Suppressor macrophage (primary cell): ENCODE data around the gene AKR1C2.
A peak's percentile ranks its signal among the peaks of the same experiment; 100 is the strongest.
"Not testable (repeated sequence)": the region's sequence is repeated elsewhere in the genome, so short reads cannot be mapped to it uniquely, and the experiment has no call there.

Experiments
- DNase-seq, 4 experiments: peaks; one replicate each; pipeline ENCODE4 v3.0.0-alpha.2; 2020 to 2022

AKR1C2 gene

DNA sequence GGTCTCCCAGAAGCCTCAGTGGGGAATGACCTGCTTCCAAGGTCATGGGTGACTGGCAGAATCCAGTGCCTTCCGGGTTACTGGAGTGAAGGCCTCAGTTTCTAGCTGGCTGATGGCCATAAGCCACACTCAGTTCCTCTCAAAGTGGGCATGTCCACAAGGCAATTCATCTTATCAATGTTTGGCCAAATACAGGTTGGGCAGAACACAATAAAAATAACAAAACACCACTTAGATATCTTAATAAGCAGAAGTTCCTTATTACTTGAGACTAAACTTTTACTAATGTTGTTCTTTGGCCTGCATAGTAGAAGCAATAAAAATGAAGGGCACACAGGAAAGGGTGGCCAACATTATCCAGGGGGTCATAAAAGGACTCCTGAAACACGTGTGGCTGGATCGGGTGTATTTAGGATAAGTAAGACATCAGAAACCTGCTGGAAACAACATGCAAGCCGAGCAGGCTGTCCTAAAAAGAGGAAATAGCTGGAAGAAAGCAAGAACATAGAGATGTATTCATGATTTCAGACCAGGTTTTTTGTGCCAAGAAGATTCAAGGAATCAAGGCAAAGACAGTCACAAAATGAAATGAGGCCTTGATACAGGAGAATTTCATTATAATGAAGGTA is 19.6 kb upstream of the AKR1C2 start:
- DNase-seq: peak in 3 of 4 experiments; percentile 16 to 46 (median 25)

DNA sequence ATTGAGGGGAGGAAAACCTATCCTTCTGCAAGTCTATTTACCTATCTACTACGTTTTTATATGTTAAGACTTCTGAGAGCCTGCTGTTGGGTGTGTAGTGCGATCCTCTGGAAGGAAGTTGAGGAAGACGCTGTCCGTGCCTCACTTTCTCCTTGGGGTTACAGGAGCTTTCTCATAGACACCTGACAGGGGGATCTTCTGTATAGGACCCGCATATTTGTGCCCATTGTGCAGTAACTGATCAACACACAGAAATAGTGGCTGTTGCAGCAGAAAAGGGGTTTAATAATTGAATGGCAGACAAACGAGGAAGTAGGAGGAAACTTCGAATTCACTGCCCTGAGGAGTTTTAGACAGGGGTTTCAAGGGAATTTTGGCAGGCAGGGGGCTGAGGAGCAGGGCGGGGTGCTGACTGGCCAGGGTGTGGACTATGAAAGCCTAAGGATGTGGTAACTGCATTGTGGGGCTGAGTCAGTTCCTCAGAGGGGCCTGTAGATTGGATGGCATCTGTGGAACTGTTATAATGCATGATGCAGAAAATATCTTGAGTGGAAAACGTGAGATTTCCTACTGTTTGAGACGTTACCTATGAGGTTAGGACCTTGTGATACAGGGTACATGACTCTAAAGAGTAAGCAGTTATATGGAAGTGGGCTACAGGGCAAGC is 18.1 kb upstream of the AKR1C2 start:
- DNase-seq: not testable (repeated sequence)

DNA sequence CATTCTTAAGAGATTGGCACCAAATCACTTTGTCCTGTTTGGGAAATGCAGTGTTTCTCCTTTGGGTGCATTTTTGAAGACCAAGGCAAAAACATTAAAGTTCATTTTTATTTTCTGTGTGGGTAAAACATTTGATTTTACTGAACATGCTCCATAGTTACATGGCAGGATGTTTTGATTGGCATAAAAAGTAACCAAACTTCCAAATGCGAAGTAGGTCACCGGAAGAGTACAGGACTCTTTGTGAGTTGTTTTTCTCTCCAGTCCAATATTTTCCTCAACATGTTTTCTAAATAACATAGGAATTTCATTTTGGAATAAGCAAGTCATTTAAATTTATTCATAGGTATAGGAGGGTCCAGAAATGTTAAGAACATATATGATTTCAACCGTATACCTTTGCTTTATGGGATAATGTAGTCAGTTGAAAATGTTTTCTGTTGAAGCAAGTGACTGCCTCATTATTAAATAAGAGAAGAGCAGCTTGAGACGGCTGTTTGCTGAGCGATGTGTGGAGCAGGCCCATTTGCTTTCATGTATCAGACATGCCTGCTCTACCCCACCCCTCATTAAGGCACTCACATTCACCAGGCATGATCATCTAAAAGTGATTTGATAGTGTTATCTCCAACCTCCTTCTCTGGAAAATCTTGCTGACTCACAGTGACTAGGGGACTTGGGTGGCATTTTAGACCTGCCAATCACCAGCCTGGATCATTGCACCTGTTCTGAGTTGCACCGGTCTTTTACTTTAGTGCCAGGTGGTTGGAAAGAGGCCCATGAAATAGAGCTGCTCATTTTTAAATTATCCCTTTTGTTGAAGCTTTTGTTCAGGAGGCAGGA is 16.3 kb upstream of the AKR1C2 start:
- DNase-seq: not testable (repeated sequence)

DNA sequence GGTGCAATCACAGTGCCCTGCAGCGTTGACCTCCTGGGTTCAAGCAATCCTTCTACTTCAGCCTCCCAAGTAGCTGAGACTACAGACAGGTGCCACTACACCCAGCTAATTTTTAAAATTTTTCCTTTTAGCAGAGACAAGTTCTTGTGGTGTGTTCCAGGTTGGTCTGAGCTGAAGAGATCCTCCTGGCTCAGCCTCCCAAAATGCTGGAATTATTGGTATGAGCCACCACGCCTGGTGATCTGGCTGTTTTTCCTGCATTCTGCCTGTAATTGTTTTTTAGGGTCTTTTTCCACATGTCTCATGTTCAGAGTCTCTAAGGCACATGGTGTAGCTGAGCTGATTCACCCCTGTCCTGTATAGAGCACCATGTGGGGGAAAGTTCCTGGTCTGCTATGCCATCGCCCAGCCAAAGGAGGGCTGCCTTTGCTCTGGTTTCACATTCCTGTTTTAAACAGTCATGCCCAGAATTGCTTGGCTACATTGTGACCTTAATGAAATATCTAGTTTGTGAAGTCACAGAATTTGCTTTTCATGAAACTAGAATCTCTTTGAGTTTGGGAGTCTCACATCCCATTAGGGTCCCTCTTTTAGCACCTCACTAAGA is 15.1 kb upstream of the AKR1C2 start:
- DNase-seq: peak; percentile 33 to 51 (median 48)

DNA sequence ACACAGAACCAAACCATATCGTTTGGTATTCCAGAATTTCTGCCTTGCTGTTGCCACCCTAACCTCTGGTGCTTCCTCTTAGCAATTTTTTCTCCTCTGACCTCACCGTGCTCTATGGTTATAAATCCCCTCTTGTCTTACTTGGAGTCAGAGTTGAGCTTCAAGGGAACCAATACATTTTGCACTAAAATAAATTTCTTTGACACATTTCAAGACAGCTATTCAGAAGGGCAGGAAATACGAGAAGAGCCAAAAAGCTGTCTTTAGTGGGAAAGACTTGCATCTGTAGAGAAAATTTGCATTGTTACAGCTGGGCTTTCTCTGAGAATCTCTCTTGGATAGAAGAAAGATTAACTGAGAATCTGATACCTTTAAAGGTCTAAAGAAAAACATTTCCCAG is 14.5 kb upstream of the AKR1C2 start:
- DNase-seq: no peak

DNA sequence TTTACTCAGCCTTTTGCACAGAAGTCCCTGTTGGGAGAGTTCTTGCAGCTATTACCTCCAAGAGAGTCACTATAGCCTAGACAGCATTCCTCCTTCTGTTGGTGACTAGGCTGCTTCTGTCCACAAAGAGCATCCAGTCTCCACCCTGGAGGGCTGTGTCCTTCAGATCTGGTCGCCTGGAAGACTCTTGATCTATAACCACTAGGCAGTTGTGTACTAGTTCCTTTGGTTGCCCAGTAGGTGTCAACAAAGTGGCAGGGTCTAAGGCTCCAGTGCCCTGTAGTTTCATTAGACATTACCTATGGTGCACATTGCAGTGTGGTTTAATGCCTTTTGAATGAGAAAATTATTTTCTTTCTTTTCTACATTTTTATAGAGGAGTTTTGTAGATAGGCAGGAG is 11.3 kb upstream of the AKR1C2 start:
- peak in 2 of 4 experiments; percentile 8 to 9 for DNase-seq

DNA sequence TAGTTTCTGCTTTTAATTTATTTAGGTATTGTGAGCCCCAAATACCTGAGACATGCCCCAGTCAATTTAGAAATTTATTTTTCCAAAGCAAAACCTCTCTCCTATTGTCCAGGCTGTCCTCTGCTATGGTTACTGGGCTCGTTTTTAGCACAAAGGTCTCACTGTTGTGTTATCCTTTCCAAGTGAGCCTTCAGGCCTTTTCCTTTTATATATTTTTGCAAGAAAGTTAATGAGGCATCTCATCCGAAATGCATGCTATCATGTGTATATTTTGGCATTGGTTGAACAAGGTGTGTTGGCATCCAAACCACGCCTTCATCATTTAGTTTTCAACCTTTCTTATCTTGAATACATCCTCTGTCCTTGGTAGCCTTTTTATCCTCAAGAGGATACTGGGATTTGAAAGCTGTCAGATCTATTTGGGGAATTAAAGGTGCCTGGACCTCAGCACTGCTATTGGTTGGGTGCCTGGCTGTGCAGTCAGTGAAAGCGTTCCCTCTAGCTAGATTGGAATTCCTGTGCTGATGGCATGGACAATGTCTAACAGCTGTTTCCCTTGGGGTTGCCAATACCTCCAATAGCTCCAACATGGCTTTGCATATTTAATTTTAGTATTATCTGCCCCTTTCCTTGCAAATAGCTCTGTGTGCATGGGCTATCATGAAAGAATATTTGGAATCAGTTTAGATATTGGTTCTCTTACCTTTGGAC is 10.7 kb upstream of the AKR1C2 start:
- not testable (repeated sequence) for DNase-seq

DNA sequence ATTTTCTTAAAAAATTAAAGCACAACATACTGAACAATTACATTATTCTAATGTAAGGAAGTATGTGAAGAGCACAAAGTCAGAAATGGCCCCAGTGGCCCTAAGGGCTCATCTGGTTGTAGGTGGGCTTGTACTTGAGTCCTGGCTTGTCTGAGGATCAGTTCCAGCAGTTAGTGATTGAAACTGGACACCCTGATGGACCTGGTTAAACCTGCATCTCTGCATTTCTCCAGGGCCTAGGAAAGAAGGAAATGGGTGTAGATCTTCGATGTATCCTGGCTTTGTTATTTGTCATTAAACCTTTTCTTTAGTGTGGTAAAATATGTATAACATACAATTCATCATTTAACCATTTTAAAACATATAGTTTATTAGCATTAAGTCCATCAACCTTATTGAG is 9.7 kb upstream of the AKR1C2 start:
- DNase-seq: no peak

DNA sequence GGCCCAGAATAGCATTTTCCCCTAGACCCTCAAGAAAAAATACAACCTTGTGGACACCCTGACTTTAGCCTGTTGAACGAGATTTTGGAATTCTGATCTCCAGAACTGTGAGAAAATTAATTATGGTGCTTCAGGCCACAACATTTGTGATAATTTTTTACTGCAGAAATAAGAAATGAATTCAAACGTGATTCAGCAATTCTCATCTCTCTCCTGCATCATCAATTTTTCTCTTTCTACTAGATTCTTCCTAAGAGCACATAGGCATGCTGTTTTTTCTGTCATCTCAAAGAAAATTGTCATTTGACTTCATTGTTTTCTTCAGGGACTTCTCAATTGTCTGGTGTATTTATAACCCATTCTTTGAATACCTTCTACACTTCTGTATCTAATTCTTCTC is 8.9 kb upstream of the AKR1C2 start:
- DNase-seq: no peak

DNA sequence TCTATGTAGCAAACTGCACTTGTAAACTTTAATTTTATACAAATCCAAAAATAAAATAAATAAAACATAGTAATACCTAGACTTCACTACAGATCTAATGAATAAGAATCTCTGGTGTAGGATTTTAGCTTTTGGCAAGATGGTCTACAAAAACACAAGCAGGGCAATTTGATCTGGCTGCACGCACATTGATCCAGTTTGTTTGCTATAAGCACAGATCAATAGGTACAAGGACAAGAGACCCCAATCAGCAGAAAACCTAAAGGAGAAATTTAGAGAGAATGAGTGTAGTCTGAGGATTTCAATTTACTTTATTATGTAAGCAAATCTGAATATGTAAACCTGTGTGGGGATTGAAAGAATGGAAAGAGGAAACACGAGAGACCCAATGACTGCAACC is 7.7 kb upstream of the AKR1C2 start:
- not testable (repeated sequence) for DNase-seq

DNA sequence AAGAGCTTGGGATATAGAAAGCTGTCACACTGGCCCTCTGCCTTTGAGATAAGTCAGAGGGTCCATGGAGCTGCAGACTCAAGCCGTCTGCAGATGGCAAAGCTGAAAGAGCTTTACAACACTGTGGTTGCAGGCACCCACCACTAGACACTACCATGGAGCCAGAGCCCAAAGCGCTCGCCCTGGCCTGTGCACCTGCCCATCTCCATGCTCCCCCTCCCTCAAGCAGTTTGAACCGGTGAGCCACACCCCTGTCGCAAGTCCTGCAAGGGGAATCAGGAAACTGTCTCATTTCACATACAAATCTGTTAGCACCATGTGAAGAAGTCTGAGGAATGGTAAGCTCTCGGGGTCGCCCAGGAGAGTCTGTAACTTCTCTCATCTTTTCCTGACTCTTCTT is 6.4 kb upstream of the AKR1C2 start:
- DNase-seq: not testable (repeated sequence)

DNA sequence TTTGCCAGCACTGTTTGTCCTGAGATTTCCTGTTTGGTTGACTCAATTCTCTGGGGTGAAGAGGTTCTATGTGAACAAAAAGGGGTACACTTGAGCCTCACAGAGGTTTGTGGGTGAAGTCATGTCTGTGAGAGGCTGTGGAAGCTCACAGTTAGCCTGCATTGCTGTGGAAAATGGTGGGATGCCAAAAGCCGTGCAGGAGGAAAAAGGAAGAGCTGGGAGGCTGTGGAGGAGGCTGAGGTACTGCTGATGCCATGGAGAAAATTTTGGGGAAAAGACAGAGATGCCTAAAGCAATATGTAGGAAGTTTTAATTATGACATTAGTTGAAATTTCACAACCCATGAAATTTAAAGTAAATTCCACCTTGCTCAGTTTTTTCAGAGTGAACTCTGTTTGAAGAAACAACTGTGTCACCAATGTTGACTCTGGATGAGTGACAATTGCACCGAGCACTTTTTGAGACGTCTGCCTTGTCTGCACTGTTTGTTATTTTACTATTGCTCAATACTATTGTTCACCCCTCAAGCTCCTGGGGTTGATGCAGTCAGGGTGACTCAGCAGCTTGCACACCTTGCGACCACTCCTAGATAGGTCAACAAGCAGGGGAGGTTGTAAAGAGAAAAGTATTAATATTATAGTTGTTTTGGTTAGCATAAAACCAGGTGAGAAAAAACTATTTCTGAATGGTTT is 5.3 kb upstream of the AKR1C2 start:
- not testable (repeated sequence) for DNase-seq

DNA sequence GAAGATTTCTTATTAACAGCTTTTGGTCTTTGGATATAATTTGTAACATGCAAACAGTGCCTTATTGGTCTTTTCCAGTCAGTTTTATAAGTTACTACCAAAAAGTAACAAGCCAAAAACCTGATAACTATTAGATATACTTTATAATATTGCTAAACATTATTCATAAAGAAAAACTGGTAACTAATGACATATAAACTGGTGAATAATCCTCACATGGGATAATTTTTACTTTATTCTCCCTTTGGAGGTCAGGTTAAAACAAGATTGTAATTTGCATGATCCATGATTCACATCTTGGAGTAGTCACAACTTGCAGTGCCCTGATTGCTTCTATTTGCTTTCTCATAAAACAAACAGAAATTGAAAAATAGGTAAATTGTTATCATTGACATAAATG is 844 bp upstream of the AKR1C2 start:
- not testable (repeated sequence) for DNase-seq

DNA sequence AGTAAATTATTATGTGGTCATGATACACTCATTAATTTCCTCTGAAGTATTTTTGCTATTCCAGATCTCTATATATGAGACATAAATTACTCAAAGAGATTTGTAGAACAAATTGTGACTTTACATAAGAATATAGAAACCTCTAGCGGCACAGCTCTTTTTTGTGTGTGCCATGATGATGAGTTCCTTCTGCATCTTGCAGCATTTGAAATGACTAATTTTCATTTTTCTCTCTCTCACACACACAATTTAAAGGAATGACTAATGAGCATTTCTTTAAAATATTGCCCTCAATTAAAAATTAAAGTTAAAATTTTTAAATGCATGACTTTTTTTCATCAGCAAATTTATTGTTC is 351 bp upstream of the AKR1C2 start:
- DNase-seq: not testable (repeated sequence)

DNA sequence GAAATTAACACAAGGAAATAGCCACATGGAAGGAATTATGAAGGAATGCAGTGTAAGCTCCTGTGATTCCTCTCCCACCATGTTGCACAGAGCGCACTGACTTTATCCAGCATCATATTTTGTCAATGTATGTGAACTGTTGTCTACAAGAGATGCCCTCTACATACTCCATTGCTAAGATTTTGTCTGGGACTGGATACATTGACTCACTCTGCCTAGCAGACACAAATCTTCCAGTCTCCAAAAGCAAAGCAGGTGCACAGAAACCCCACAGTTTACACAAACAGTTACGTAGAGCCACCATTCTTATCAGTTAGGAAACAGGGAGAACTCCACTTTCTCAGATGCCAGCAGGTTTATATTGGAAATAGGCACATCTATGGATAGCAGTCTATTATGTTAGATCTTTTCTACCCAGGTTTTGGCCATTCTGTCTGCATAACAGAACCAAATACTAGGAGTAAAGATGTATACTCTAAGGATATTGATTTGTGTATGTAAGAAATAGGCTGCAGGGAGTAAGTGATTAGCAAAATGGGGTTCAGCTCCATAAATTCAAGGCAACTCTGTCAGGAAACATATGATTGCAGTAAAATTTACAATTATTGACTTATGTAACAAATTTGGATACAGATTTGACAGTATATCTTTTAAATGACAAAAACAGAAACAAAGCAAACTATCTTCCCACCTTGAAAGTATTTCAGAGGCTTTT is 1.5 kb downstream of the AKR1C2 start:
- no peak for DNase-seq

DNA sequence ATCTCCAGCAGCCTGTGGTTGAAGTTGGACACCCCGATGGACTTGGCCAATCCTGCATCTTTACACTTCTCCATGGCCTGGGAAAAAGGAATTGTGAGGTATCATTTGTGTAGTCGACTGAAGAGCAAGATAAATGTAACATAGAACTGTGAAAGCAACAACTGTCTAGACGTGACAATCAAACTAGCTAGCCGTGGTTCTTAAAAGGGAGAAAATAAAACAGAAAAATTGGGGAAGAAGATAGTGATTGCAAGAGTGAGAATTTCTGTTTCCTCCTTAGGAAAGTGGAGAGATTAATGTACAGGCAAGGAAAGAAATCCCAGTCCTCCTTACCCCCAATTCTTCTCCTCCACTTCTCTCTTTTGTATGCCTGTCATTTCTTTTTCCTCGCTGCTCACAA is 5.0 kb downstream of the AKR1C2 start:
- no peak for DNase-seq

DNA sequence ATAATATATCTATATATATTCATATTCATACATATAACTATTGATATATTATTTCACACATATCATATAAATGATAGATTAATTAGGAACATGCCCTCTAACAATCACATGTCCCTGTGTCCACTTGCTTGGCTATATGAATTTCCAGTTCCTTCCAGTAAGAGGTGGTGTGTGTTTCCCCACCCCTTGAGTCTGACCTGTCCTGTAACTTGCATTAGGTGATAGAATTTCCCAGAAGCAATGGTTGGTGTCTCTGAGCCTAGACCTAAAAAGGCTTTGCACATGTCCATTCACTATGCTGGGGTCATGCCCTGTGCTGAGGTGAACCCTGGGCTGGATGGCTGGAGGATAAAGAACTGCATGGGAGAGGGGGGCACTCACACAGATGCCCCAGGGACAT is 9.4 kb downstream of the AKR1C2 start:
- not testable (repeated sequence) for DNase-seq

DNA sequence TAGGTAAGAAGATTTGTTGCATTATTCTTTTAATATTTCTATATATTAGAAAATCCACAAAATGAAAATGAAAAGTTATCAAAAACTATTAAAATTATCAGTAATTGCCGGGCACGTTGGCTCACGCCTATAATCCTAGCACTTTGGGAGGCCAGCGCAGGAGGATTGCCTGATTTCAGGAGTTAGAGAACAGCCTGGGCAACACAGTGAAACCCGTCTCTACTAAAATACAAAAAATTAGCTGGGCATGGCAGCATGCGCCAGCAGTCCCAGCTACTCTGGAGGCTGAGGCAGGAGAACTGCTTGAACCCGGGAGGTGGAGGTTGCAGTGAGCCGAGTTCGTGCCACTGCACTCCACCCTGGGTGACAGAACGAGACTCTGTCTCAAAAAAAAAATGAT is 11.1 kb downstream of the AKR1C2 start:
- DNase-seq: not testable (repeated sequence)

DNA sequence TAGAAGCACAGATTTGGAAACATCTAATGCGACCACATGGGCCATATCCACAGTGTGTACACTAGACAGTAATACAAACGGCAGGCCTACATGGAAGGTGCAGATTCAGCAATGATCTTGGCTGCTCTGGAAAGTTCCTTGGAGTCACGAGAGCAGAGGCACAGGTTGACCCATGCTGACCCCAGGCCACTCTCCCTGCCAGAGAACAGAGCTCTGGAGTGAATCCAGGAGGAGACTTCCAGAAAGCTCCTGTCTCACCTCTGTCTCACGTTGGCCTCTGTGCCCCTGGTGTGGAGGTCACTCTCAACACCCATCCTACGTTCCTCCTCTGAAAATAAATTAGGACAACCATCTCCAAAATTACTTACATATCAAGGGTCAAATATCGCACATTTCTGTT is 12.2 kb downstream of the AKR1C2 start:
- DNase-seq: not testable (repeated sequence)

DNA sequence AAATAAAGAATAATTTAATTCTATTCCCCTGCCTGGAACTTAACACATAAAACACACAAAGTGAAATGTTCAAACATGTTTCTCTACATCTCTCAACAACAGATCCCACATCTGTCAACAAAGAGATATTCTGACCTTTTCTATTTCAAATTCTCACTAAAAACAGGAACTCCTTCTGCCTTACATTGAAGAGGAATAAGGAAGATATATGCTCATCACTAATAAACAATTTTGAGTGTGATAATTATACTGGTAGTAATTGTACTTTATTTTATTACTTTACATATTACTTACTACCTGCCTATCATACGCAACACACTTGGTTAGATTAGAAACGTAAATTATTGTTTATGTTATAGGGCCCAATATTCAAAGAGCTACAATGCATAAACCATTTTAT is 13.4 kb downstream of the AKR1C2 start:
- DNase-seq: no peak

DNA sequence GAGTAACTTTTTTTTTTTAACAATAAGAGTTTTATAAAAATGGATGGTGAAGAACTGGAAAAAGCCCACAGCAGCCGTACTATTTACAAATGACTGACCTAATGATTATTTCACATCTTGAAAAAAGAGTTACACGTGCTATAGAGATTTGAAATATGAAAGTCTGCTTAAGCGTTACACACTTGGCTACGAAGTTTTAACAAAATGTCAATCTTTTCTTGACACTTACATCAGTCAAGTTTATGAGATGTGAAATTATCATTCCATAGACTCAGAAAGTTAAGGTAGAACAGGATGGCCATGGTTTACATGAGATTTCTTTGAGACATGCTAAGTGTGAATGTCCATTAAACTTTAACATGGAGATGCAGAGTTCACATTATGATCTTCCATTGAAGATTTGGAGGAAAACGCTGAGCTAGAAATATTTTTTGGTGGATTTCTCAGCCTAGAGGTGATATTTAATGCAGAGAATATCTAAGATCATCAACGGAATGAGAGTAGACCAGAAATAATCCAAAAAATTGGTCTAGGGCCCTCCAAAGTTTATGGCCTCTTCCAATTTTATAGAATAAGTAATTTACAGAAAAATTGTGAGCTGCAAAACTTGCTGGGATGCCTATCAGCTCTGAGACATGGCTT is 15.5 kb downstream of the AKR1C2 start:
- not testable (repeated sequence) for DNase-seq
